HG02588 (cell line): ENCODE results near the gene CDKN1C.
A peak's percentile ranks its signal among the peaks of the same experiment; 100 is the strongest.

ENCODE experiments used
- ATAC-seq: cut with Tn5 transposase; IDR thresholded peaks from one replicate; pipeline ENCODE4 v1.9.1; 2021; ENCODE audit warnings: mild to moderate bottlenecking, moderate library complexity; ENCODE audit not compliant: unreplicated experiment

Gene CDKN1C

GRCh38 chr11:2885678-2886081, at the start of gene CDKN1C:
Gene CDKN1C, minus strand, starts transcription at chr11:2885775. Its CDS starts 319 bp downstream, at chr11:2885456.
- ATAC-seq = peak; percentile 77

- ATAC-seq = no peak
Measured at GRCh38 chr11:2934611-2935239, 49.1 kb upstream of the CDKN1C start.

GRCh38 chr11:2934021-2934550, 48.5 kb upstream of the CDKN1C start:
- no peak for ATAC-seq

GRCh38 chr11:2933375-2934020, 47.9 kb upstream of the CDKN1C start:
- ATAC-seq = no peak

- ATAC-seq = no peak
Measured at GRCh38 chr11:2932850-2933251, 47.3 kb upstream of the CDKN1C start.

GRCh38 chr11:2931771-2932738, 46.5 kb upstream of the CDKN1C start:
- ATAC-seq = no peak

GRCh38 chr11:2931420-2931746, 45.8 kb upstream of the CDKN1C start:
- no peak for ATAC-seq

- peak; percentile 42 for ATAC-seq
Measured at GRCh38 chr11:2930704-2931419, 45.3 kb upstream of the CDKN1C start.

GRCh38 chr11:2929950-2930703, 44.6 kb upstream of the CDKN1C start:
- ATAC-seq = peak; percentile 31

GRCh38 chr11:2929531-2929949, 44.0 kb upstream of the CDKN1C start:
- no peak for ATAC-seq

GRCh38 chr11:2928605-2929530, 43.3 kb upstream of the CDKN1C start, which contains the start of gene PHLDA2:
Gene PHLDA2, minus strand, starts transcription at chr11:2929420. Its CDS starts 56 bp downstream, at chr11:2929364.
- no peak for ATAC-seq

- ATAC-seq = no peak
Measured at GRCh38 chr11:2927851-2928604, 42.5 kb upstream of the CDKN1C start.

GRCh38 chr11:2927121-2927800, 41.7 kb upstream of the CDKN1C start:
- no peak for ATAC-seq

- no peak for ATAC-seq
Measured at GRCh38 chr11:2926611-2927051, 41.1 kb upstream of the CDKN1C start.

- ATAC-seq = no peak
Measured at GRCh38 chr11:2924821-2925675, 39.5 kb upstream of the CDKN1C start.

GRCh38 chr11:2924381-2924780, 38.8 kb upstream of the CDKN1C start:
- no peak for ATAC-seq
